Type B pancreatic cell (in vitro differentiated cells): Measurements from ENCODE around the gene CCDC187. TPM values are rescaled to one million over a fixed set of nuclear protein-coding genes. Genes with fewer than 3 reads are reported as not detected.

Experiments
- DNase-seq: peaks from one replicate; pipeline ENCODE4 v3.0.0; 2021; ENCODE audit warnings: mixed read lengths; ENCODE audit not compliant: unreplicated experiment; ENCODE audit errors: extremely low spot score
- H3K27ac Mint-ChIP-seq: 2 replicates; pipeline ENCODE4 v1.8.0; 2021; ENCODE audit warnings: mild to moderate bottlenecking, mixed read lengths
- H3K27me3 Mint-ChIP-seq: 2 replicates; pipeline ENCODE4 v1.8.0; 2021; ENCODE audit warnings: mixed read lengths
- H3K36me3 Mint-ChIP-seq: 2 replicates; pipeline ENCODE4 v1.8.0; 2021; ENCODE audit warnings: mixed read lengths
- H3K4me1 Mint-ChIP-seq: one replicate; pipeline ENCODE4 v1.8.0; 2021; ENCODE audit warnings: mixed read lengths; ENCODE audit not compliant: unreplicated experiment
- H3K4me3 Mint-ChIP-seq: 2 replicates; pipeline ENCODE4 v1.8.0; 2021; ENCODE audit warnings: mild to moderate bottlenecking, mixed read lengths
- H3K9me3 Mint-ChIP-seq: 2 replicates; pipeline ENCODE4 v1.8.0; 2021; ENCODE audit warnings: mixed read lengths
- total RNA-seq: library from RNA; stranded (reverse); gene quantifications from 2 replicates; pipeline ENCODE4 v1.2.1, GENCODE V29; 2021; ENCODE audit warnings: low replicate concordance
- TF ChIP-seq, protein P1 (sequence below): fragments of 200-600 bp; sonication (generic); conservative IDR thresholded peaks from 2 replicates; pipeline ENCODE4 v1.5.0; 2021; ENCODE audit warnings: antibody characterized with exemption, mild to moderate bottlenecking

CCDC187 gene
- total RNA-seq, 1 donor from 2014 or later = 0.70 TPM

DNA sequence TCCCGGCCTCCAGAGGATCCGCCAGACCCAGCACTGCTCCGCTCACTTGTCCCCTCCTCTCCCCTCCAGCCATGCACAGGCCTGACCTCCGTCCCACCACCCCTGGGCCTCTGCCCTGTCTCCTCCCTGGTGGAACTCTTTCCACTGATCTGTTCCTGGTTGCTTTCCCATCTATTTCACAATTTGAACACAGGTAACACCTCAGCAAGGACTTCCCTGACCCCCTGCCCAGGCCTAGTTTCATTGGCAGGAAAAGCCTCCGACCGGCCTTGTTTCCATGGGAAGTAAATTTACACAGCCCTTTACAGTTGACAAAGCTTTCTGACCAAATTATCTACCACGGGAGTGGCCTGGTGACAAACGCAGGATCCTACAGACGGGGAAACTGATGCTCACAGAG, 73.1 kb downstream of the CCDC187 start:
- no peak for DNase-seq
- H3K27me3 Mint-ChIP-seq = no peaks in the 10 kb centered on the region
- H3K4me1 Mint-ChIP-seq = peaks cover 33% of the 10 kb centered on the region
- TF ChIP-seq, protein P1, sequence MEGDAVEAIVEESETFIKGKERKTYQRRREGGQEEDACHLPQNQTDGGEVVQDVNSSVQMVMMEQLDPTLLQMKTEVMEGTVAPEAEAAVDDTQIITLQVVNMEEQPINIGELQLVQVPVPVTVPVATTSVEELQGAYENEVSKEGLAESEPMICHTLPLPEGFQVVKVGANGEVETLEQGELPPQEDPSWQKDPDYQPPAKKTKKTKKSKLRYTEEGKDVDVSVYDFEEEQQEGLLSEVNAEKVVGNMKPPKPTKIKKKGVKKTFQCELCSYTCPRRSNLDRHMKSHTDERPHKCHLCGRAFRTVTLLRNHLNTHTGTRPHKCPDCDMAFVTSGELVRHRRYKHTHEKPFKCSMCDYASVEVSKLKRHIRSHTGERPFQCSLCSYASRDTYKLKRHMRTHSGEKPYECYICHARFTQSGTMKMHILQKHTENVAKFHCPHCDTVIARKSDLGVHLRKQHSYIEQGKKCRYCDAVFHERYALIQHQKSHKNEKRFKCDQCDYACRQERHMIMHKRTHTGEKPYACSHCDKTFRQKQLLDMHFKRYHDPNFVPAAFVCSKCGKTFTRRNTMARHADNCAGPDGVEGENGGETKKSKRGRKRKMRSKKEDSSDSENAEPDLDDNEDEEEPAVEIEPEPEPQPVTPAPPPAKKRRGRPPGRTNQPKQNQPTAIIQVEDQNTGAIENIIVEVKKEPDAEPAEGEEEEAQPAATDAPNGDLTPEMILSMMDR = no peak
- no peaks in the 10 kb centered on the region for H3K9me3 Mint-ChIP-seq
- peaks cover 3% of the 10 kb centered on the region for H3K36me3 Mint-ChIP-seq
- H3K27ac Mint-ChIP-seq = peak overlapping the region; percentile 74
- H3K4me3 Mint-ChIP-seq = no peak overlapping the region

DNA sequence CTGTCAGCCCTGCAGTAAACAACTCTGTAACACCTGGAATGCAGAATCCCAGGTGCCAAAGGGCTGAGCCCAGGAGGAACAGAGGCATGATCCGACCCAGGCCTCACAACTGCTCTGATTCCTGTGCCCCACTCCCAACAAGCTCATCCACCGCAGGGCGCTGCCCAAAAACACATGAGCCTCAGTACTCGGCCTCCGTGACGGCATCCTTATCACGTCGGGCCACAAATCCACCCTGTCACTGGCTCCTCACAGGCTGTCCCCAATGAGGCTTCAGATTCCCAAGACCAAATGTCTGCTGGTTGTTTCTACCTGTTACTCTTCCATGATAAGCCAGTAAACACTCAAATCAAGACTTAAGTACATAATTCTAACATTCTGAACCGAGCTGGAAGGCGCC, 73.5 kb downstream of the CCDC187 start:
- Mint-ChIP-seq H3K36me3 (peaks cover 3% of the 10 kb centered on the region), H3K27me3 (no peaks in the 10 kb centered on the region), H3K4me1 (peaks cover 33% of the 10 kb centered on the region), H3K27ac (no peak overlapping the region), H3K4me3 (no peak overlapping the region), H3K9me3 (no peaks in the 10 kb centered on the region)
- TF ChIP-seq, protein P1 = no peak
- no peak for DNase-seq

DNA sequence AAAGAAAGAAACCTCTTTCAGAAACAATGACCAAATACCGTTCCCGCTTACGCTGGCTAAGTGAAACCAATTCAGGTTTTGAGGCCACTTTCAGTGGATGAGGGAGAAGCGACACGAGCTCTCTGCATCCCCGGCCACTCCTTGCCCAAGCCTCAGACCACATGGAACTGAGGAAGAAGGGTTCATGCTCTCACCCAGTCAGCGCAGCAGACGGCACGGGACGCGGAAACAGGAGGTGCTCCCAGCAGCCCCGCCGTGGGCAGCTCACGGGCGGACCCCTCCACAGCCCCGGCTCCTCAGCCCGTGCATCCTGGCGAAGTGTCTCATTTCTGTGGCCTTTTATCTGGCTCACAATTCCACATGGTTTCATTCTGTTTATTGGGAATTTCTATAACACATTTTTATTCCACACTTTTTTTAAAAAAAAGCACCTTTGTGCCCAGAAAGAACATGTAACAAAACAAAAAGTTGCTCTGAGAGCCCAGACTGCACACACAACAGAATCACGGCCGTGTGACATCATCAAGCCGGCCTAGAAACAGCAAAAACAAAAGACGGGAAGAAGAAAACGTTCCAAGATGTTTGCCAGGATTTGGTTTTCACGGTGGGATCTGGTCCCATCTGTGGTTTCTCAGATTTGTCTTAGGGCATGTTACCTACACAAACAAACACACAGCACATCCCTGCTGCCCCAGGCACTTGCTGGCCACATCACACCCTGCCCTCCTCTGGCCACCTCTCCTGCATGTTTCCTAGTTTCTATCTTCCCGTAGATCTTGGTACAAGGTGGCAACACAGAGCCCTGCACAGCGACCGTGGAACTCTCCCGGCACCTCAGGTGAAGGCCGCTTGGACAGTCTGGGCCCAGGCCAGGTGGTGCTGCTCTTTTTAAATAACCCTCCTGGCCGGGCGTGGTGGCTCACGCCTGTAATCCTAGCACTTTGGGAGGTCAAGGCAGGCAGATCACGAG, 74.5 kb downstream of the CCDC187 start:
- no peaks in the 10 kb centered on the region for H3K9me3 Mint-ChIP-seq
- H3K36me3 Mint-ChIP-seq = no peaks in the 10 kb centered on the region
- TF ChIP-seq, protein P1 = no peak
- H3K27ac Mint-ChIP-seq = peak overlapping the region; percentile 43
- DNase-seq = no peak
- no peak overlapping the region for H3K4me3 Mint-ChIP-seq
- H3K27me3 Mint-ChIP-seq = no peaks in the 10 kb centered on the region
- H3K4me1 Mint-ChIP-seq = peaks cover 38% of the 10 kb centered on the region

DNA sequence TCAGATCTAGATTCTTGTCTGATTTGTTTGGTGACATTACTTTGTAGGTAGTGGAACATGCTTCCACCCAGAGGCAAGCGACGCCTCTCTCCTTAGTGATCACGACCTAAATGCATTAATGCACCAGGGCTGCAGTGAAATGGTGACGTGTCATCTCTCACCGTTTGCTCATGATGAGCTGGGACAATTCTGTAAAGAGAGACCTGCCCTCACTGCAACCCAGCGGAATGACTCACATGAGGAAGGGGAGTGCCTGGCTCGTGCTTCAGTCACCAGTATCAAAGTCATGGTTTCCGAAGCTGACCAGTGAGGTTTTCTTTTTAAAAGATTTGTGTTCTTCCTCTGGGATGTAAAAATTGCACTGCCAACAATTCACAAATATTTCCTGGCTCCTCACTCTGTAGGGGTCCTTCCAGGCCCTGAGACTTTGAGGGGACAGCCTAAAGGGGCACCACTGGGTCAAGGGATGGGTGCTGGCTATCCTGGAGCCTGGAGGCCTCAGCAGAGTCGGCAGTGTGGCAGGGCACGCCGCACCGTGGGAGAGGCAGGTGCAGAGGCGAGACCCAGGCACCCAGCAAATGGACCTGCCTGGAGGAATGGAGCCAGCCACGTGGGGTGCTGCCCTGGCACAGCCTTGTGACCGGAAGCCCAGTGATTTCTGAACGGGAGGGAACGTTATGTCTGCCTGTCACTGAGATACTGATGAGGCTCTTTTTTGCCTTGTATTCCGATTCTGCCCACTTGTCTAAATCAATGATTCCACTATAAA, 75.6 kb downstream of the CCDC187 start:
- no peaks in the 10 kb centered on the region for H3K9me3 Mint-ChIP-seq
- no peak for DNase-seq
- H3K36me3 Mint-ChIP-seq = peaks cover 1% of the 10 kb centered on the region
- H3K27ac Mint-ChIP-seq = peak overlapping the region; percentile 81
- H3K27me3 Mint-ChIP-seq = no peaks in the 10 kb centered on the region
- TF ChIP-seq, protein P1 = no peak
- no peak overlapping the region for H3K4me3 Mint-ChIP-seq
- peaks cover 35% of the 10 kb centered on the region for H3K4me1 Mint-ChIP-seq

DNA sequence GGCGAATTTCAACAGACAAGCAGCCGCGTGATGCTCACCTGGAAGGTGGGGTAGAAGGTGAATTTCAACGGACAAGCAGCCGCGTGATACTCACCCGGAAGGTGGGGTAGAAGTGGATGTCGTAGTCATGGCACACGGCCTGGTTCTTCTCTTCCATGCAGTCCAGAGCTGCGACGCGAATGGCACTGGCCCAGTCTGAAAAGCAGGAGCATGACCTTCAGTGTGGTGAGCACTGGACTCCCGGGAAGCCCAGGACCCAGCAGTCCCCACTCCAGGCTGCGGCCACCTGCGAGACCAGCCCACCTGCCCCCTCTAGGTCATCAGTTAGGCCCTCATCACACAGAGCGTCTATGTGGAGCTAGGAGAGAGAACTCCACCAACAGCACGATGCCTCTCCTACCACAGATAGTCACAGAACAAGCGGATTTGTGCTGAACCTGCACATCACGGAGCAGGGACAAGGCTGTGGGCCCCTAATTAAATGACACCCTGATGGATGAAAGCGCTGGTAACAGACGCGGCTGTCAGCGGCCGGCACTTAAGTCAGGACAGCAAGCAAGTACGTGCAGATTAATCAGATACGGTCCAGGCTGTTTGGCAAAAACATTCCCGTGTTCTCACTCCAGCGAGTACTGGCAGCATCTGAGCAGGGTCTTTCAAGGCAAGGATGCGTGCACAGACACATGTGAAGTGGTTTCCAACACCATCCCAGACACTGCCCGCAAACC, 77.0 kb downstream of the CCDC187 start:
- no peak overlapping the region for H3K27ac Mint-ChIP-seq
- no peak overlapping the region for H3K4me3 Mint-ChIP-seq
- TF ChIP-seq, protein P1 = no peak
- no peaks in the 10 kb centered on the region for H3K9me3 Mint-ChIP-seq
- peaks cover 4% of the 10 kb centered on the region for H3K36me3 Mint-ChIP-seq
- no peaks in the 10 kb centered on the region for H3K27me3 Mint-ChIP-seq
- H3K4me1 Mint-ChIP-seq = peaks cover 30% of the 10 kb centered on the region
- DNase-seq = no peak
